CMK (cell line): Measurements from ENCODE around the gene CSMD2.

Experiments
- DNase-seq: peaks from one replicate; pipeline ENCODE4 v3.0.0-alpha.2; 2010; ENCODE audit warnings: low read depth

Gene CSMD2

GRCh38 chr1:33960188-33960895 lies 204.7 kb downstream of the CSMD2 start:
- no peak for DNase-seq

DNA sequence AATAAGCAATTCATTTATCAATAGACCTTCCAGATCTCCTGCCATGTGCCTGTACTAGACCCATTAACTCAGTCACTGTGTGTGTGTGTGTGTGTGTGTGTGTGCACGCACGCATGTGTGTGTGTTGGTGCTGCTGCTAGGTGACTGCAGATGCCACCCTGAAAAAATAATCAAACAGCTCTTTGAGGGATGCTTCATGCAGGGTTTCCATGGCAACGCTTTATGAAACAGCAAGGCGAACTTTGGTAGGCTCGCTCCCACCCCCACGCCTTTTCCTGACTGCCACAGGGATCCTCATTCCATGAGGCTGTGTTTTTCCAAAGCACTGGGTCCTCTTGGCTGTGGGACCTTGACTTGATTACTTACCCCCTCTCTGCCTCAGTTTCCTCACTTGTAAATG lies 207.2 kb downstream of the CSMD2 start:
- no peak for DNase-seq

DNA sequence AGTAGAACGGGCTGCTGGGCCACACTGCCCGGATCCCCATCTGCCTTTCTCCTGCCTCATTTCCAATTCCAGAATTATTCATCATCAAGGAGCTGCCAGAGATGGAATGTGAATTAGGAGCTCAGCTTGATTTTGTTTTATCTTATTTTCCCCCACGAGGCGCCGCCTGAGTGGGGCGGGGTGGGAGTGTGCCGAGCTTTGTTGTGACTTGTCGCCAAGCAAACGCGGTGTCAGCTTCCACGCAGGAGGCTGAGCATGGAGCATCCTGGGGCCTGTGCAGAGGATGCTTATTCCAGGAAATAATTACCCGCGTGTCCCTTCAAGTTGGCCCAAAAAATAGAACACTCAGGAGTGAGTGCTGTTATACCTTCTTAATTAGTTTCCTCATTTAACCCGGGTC lies 209.9 kb downstream of the CSMD2 start:
- DNase-seq = no peak

DNA sequence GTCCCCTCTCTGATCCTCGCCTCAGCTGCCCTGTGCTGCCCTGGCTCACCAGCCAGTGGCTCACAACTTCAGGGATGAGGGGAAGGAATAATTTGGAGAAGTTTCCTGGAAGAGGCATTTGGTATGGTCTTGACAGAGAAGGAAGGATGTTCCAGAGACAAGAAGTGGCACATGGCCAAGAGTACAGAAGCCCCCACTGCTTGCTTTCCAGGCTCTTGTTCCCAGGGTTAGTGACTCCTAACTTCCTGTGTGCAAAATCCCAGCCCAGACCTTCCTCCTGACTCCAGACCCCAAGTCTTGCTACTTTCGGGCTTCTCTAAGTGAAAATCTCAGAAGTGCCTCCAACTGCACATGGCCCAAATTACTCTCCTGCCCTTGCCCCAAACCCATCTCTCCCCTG lies 215.5 kb downstream of the CSMD2 start:
- no peak for DNase-seq

DNA sequence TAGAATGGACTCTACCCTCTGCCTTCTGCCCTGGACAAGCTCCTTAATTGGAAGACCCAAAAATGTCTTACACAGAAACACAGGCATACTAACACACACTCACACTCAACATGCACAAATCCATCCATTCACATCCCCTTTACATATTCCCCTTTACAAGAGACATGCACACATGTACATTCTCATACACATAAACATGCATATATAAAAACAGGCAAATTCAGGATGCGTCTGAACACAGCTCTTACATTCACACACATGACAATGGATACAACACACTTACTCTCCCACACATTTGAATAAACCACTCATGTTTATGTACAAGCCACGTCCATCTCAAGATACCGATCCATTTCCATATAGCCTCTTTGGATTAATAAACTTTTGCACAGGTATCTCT lies 216.7 kb downstream of the CSMD2 start:
- DNase-seq = no peak

DNA sequence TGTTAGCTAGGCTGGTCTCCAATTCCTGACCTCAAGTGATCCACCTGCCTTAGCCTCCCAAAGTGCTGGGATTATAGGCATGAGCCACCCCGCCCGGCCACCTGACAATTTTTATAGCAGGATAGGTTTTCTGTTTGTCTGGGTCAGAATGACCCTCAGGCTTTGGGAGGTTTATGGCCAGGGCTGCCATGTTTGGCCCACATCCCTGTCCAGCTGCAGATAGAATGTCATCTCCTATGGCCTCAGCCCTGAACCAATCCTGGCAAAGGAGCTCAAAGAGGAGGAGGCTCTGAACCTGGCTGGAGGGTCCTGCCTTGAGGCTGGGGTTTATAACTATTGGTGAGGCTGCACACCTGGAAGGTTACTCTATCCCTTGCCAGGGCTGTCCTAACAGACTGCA lies 218.2 kb downstream of the CSMD2 start:
- DNase-seq = no peak

DNA sequence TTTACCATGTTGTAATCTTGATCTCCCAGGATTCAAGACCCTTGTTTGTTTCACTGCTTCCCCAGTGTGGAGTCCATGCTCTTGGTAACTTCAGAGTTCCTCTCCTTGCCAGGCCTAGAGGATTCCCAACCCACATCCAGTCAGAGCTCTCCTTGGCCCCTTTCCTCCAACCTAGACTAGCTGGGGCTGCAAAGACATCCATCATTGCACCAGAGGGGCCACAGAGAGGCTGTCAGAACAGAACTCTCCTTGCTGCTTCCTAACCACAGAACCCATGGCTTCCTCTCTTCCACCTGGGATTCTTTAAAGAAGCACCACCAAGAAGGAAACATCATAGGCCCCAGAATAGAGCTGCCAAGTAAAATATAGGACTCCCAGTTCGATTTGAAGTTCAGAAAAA lies 220.2 kb downstream of the CSMD2 start:
- DNase-seq = no peak

- no peak for DNase-seq
These were observed 221.1 kb downstream of the CSMD2 start for GRCh38 chr1:33943978-33944377.

DNA sequence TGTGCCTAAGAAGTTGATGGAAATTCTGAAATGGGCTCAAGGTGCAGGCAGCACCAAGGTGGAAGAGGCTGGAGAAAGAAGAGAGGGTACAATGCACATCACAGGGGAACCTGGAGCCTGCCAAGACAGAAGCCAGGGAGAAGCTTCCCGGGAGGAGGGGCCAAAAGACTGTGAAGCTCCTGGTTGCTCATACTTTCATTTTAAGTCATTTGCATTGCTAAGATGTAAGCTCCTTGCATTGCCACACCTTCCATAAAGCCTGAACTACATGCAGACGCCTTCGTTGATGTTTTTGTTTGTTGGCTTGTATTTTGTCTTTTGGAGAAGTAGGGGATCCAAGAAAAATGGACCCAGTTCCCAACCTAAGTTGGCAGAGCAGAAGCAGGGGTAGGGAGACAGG lies 232.2 kb downstream of the CSMD2 start:
- DNase-seq = no peak

DNA sequence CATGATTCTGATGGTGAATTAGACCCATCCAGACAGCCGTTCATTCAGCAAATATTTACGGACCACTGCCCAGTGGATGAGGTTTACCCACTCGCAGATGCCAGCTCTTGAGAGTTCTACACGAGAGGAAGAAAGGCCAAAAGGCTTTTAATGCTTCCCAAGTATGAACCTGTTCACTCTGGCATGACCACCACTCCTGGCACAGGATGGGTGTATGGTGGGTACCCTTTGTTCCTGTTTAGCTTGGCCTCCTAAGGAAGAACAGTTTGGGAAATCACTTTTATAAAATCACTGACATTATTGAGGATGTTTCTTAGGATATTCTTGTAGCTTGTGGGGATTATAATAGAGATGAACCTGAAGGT lies 233.9 kb downstream of the CSMD2 start:
- DNase-seq = no peak

DNA sequence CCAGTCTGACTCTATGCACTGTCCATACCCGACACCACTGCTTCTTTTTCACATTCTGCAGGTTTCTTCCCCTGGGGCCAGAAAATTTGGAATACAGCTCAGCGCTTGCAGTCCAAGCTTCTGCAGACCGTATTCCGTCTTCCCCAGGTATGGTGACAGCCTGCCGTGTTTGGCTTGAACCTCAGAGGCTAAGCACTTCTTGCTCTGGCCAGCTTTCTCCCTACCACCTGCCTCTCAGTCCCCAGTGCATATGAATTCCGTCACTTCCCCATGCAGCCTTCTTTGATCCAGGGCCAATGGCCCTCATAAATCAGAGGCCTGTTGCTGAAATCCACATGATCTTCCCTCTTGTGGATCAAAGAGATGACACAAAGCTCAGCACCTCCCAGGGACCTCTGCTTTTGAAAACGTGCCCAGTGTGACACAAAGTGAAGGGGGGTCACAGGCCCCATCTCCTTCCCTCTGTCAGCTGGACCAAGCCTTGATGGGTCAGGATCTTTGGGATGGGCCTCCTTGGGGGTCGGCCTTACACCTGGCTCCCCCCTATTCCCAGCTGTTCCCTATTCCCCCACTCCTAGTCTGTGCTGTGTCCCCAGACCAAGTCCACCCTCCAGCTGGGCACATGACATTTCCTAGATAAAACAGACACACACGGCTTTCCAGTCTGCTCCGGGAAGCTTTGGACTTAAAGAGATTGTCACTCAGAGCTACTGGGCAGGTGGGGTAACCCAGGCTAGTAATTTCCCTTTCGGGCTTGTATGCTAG lies 234.5 kb downstream of the CSMD2 start:
- no peak for DNase-seq

DNA sequence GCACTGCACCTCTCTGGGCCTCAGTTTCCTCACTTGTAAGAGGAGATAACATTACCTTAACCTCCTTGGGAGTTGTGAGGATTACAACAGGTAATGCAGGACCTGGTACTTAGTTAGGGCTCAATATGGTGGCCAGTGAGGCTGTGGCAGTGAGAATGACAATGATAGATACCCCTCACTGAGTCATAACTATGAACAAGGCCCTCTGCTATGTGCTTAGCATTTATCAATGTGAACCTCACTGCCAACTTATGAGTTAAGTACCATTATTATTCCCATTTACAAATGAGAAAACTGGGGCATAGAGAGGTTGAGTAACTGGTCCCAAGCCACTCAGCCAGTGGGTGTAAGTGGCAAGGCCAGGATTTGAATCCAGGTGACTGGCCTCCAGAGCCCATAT lies 236.8 kb downstream of the CSMD2 start:
- no peak for DNase-seq

GRCh38 chr1:33927721-33928120 lies 237.3 kb downstream of the CSMD2 start:
- DNase-seq = no peak

DNA sequence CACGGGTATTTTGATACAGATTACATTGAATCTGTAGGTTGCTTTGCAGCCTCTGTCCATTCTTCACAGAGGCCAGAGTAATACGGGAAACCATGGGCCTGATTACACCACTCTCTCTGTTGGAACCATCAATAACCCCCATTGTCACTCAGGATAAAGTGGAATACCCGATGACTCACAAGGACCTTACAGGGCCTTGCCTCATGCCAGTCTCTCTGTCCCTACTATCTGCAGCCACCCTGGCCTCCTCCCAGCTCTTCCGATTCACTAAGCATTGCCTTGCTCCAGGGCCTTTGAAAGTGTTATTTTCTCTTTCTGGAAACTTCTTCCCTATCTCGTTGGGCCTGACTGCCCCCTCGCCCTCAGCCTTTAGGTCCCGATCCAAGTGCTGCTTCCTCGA lies 239.4 kb downstream of the CSMD2 start:
- no peak for DNase-seq

GRCh38 chr1:33921281-33921680 lies 243.7 kb downstream of the CSMD2 start:
- no peak for DNase-seq

DNA sequence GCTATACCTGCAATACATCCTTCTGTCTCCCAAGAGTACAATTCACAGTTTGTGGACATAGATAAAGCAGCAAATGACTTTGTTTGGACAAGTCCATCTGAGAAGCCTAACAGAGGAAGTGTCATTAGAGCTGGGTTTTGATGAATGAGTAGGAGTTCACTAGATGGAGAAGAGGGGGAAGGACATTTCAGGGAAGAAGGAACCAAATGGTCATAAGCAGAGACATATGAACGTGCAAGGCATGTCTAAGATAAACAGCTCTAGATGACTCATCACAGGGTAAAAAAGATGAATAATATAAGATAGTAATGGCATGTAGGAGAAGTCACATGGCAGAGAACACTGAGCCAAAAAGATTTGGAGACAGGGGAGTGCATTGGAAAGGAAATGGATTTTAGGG lies 246.7 kb downstream of the CSMD2 start:
- no peak for DNase-seq

GRCh38 chr1:33916786-33917185 lies 248.2 kb downstream of the CSMD2 start:
- DNase-seq = no peak

- no peak for DNase-seq
These were observed 250.5 kb downstream of the CSMD2 start for GRCh38 chr1:33914531-33914930.

- no peak for DNase-seq
These were observed 256.6 kb downstream of the CSMD2 start for GRCh38 chr1:33908324-33908956.

DNA sequence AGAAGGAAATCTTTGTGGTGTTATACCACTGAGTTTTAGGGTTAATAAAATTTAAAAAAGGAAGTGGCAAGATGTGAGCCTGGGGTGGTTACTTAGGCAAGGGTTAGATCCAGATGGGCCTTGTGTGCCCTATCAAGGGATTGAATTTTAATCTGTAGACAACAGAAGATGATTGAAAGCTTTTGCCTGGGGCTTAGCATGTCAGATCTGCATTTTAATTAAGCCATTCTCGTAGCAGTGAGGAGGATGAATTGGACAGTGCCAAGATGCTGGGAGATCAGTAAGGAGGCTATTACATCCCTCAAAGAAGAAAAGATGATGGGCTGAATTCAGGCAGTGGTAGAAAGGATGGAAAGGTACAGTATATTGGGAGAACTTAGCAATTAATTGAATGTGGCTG lies 258.9 kb downstream of the CSMD2 start:
- DNase-seq = no peak

DNA sequence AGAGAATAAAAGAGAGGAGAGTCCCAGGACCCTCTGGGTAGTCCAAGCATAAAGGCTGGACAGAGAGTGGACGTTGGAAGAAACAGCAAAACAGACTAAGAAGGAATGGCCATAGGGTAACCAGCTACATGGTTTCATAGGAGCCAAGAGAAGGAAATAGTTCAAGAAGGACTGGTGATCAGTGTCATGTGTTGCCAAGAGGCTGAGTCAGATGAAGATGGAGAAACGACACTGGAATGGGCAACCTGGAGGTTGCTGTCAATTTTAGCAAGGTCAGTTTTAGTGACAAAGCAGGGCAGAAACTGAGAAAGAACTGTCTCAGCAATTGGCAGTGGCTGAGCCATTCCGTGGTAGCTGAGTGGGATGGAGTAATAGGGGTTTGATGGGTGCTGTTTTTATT lies 259.8 kb downstream of the CSMD2 start:
- no peak for DNase-seq

GRCh38 chr1:33903210-33903589 lies 261.8 kb downstream of the CSMD2 start:
- no peak for DNase-seq

GRCh38 chr1:33902486-33903209 lies 262.4 kb downstream of the CSMD2 start:
- DNase-seq = peak; percentile 82
